22Rv1 (cell line): ENCODE measurements around the gene TCERG1L.

Source experiments
- H3K27ac ChIP-seq: fragments of 450-650 bp; 2 replicates; pipeline ENCODE4 v1.5.1; 2017
- ZFX ChIP-seq: fragments of 450-650 bp; IDR thresholded peaks from 2 replicates; pipeline ENCODE4 v1.6.1; 2017; ENCODE audit warnings: antibody characterized with exemption, borderline replicate concordance
- TF ChIP-seq, protein P1 (sequence below): fragments of 450-650 bp; IDR thresholded peaks from 2 replicates; pipeline ENCODE4 v1.5.1; 2017; ENCODE audit warnings: mild to moderate bottlenecking

Gene TCERG1L

GRCh38 chr10:131167036-131167860, 144.3 kb downstream of the TCERG1L start:
- H3K27ac ChIP-seq: no peak overlapping the region
- no peak for TF ChIP-seq ZFX
- TF ChIP-seq, protein P1, sequence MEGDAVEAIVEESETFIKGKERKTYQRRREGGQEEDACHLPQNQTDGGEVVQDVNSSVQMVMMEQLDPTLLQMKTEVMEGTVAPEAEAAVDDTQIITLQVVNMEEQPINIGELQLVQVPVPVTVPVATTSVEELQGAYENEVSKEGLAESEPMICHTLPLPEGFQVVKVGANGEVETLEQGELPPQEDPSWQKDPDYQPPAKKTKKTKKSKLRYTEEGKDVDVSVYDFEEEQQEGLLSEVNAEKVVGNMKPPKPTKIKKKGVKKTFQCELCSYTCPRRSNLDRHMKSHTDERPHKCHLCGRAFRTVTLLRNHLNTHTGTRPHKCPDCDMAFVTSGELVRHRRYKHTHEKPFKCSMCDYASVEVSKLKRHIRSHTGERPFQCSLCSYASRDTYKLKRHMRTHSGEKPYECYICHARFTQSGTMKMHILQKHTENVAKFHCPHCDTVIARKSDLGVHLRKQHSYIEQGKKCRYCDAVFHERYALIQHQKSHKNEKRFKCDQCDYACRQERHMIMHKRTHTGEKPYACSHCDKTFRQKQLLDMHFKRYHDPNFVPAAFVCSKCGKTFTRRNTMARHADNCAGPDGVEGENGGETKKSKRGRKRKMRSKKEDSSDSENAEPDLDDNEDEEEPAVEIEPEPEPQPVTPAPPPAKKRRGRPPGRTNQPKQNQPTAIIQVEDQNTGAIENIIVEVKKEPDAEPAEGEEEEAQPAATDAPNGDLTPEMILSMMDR: no peak

GRCh38 chr10:131166486-131166885, 145.0 kb downstream of the TCERG1L start:
- no peak overlapping the region for H3K27ac ChIP-seq
- TF ChIP-seq ZFX: no peak
- TF ChIP-seq, protein P1: no peak

DNA sequence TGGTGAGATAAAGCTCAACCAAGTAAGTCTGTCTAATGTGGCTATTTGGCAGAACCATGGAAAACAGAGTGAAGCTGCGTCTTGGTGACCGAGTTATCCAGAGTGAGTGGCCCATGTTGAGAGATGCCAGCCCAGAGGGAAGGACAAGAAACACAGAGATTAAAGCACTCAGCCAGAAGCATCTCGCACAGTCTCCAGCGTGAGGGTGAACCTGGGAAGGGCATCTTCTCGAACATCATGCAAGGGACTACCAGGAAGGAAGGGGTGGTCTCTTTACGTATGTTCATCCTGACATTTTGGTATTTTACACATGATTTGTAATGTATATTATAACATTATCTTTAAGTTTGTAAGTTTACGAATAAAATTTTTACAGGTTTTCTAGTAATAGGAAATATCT, 146.4 kb downstream of the TCERG1L start:
- H3K27ac ChIP-seq: no peak overlapping the region
- TF ChIP-seq, protein P1: no peak
- no peak for TF ChIP-seq ZFX

- TF ChIP-seq, protein P1: no peak
- TF ChIP-seq ZFX: no peak
- no peak overlapping the region for H3K27ac ChIP-seq
Observed at GRCh38 chr10:131162866-131163843, 148.4 kb downstream of the TCERG1L start.

DNA sequence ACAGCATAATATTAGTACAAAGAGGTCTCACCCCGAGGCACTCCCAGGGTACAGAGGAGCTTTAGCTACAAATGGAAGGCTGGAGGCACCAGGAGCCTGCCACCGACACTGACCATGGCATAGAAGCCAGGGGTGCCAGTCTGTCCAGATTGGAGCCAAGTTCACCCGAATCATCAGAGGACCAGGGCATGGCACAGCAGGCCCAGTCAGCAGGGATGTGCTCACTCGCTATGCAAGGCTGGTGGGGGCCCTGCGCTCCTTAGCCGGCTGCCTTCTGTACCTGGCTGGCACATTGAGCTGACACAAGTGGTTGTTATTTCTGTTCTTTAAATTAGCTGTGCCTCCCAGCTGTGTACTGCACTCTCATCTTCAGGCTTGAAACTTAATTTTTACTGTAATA, 149.3 kb downstream of the TCERG1L start:
- no peak overlapping the region for H3K27ac ChIP-seq
- no peak for TF ChIP-seq ZFX
- TF ChIP-seq, protein P1: no peak

GRCh38 chr10:131161087-131161486, 150.4 kb downstream of the TCERG1L start:
- TF ChIP-seq, protein P1: no peak
- no peak overlapping the region for H3K27ac ChIP-seq
